Stimulated activated CD4-positive, alpha-beta T cell treated with anti-CD3 and anti-CD28 coated beads, Interleukin-15, amount 100 ng/mL, for 24 hours (primary cell): ENCODE results near the gene DGKD.

Experiments
- DNase-seq: peaks from one replicate; pipeline ENCODE4 v3.0.0-alpha.2; 2020

Gene DGKD

DNA sequence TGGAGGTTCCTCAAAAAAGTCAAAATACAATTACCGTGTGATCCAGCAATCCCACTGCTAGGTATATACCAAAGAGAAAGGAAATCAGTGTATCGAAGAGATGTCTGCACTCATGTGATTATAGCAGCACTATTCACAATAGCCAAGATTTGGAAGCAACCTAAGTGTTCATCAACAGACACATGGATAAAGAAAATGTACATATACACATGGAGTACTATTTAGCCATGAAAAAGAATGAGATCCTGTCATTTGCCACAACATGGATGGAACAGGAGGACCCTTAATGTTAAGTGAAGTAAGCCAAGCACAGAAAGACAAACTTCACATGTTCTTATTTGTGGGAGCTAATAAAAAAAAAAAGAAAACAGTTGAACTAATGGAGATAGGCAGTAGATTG is 78.7 kb downstream of the DGKD start:
- no peak for DNase-seq

DNA sequence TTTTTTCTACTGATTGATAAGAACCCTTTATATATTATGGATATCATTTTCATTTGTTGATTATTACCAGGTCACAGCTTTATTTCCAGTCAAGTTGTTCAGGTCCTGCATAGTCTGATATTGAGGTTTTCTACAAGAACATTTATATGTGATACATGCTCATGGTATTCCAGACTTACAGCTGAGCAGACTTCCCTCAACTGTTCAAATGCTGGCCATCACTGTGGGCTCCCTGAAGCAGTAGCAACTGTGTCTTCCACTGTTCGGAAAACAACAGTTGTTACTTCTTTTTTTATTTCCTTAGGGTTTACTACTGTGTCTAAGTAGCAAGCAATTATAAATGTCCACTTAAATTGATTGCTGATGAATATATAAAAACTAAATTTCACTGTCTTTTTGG is 79.5 kb downstream of the DGKD start:
- DNase-seq = no peak

DNA sequence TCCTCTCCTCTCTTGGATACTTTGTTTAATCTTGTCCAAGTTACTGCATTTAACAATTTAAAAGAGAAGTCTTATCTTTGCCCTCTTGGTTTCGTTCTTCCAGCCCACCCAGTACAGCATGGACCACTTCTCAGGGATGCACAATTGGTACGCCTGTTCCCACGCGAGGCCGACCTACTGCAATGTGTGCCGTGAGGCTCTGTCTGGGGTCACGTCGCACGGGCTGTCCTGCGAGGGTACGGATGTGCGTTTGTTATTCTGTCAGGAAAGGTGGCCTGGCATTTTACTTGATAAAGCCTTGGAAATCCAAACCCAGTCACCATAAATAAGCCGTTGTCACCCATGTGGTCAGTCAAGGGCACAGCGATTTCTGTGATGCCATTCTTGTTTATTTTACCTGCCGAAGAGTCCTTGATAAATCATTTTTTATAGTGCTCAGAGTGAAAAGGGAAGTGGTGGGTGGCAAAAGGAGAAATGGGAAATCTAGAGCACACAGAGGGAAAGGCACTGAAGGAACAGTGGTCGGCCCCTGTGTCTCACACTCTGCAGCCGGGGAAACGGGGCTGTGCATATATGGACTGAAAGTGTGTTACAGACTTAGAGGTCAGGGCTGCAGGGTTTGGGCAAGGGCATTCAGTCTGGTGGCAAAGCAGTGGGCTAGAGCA is 80.5 kb downstream of the DGKD start:
- no peak for DNase-seq

DNA sequence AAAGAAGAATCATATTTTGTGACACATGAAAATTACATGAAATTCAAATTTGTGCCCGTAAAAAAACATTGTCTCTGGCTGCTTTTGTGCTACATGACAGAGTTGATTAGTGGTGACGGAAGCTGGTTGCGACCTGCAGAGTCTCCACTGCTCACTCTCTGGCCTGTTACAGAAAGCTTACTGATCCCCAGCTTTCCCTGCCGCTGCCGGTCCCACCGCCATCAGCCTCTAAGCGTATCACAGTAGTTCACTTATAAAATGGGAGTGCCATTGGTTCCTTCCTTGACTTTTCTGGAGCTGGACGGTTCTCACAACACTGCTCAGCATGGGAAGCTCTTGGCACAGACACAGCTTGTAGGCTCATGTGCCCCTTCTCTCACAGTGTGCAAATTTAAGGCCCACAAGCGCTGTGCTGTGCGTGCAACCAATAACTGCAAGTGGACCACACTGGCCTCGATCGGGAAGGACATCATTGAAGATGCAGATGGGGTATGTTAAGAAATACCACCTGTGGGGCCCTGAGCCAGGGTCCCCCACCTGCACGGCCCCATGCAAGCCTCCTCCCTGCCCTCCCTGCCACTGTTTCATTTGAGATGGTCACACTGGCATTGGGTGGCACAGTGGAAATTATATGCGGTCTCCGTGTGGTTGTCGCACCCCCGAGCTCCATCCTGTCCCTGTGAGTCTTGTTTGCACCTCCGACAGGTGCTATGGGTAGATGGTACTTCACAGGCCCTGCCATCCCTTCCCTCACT is 81.3 kb downstream of the DGKD start:
- DNase-seq = no peak

DNA sequence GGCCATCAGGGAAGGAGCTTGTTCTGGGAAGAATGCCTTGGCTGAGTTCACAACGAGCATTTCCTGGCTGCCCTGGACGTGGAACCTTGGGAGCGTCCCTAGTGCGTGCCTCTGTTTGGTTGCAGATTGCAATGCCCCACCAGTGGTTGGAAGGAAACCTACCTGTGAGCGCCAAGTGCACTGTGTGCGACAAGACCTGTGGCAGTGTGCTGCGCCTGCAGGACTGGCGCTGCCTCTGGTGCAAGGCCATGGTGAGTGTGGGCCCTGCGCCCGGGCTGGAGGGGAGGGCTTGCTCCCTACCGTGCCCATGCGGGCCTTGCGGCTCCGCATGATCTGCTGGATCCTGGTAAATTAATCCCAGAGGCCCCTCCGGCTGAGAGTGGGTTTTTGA is 81.9 kb downstream of the DGKD start:
- no peak for DNase-seq

DNA sequence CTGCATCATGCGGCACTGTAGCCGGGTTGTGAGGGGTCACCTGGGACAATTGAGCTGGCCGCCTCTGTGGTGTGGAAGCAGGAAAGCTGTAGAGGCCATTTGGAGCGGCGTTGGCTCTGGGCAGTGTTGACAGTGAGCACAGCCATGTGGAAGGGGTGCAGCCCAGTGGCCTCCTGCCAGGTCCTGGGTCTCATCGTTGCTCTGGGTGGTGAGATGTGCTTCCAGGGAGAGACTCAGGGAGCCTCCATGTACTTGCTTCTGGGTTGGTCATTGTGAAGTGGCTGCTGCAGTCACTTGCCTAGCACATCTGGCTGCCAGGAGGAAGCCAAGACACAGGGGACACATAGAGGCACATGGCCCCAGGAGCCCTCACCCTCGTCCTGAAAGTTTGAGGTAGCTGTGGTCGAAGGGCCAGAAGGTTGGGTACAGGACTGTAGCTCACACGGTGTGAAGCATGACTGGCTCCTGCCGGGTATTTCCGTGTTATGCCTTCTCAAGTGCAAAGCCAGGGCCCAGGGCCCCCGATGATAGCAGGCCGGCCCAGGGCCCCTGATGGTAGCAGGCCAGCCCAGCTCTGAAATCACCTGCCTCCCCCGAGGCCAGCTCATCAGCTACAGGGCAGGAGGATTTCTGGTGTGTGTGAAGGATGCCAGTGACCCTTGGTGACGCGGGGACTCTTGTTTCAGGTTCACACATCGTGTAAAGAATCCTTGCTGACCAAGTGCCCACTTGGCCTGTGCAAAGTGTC is 82.6 kb downstream of the DGKD start:
- no peak for DNase-seq

DNA sequence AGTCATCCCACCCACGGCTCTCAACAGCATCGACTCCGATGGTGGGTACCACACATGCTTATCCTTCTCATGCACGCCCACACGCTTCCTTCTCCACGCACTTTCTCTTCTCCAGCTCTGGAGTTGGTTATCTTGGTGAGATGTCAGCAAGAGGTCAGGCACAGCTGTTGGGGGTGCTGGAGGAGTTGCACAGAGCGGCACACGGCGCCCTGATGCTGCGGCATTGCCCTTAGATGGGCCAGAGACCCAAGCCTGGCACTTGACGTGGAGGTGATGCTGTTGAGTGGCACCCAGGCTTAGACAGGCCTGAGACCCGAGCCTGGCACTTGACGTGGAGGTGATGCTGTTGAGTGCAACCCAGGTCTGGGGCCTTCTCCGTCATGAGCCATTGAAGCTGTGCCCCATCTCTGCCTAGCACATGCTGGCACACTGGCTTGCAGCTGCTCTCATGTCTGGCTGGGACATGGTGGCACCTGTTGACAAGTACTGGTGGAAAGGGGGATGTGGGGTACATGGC is 83.2 kb downstream of the DGKD start:
- no peak for DNase-seq

DNA sequence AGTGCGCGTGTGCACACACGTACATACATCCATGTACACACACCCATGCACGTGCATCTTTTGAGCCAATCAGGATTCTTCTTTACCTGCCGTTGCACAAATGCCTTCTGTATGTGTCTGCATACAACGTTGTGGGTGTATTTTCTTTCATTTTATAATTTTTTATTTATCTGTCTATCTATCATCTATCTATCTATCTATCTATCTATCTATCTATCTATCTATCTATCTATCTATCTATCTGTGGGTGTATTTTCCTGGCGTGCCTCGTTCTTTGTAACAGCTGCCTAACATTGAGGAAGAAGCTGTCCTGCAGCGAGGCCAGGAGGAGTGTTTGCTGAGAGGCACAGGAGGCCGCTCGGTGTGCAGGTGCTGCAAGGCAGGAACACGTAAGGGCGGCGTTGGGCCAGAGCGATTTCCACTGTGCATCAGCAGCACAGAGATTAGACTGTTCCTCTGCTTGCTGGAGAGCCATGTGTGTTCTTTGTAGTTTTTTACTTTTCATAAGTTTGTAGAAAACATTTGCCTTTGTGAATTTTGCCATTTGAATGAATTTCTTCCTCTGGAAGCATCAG is 84.4 kb downstream of the DGKD start:
- DNase-seq = no peak

DNA sequence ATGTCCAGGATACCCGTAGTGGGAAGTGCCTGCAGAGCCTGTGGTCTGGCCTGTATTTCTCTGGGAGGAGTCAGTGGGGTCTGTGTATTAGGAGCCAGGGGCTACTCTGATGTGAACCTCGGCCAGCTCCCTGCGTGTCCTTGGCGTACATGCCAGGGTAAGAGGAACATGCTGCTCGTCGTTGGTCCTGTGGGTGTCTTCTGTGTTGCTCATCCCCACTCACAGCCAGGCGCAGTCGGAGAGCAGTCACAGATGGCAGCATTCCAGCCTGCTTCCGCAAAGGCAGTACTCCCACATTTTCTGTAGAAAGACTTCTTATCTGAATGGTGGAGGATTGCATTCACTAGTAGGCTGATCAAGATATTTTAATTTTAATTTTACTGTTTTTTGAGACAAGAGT is 84.9 kb downstream of the DGKD start:
- DNase-seq = no peak

DNA sequence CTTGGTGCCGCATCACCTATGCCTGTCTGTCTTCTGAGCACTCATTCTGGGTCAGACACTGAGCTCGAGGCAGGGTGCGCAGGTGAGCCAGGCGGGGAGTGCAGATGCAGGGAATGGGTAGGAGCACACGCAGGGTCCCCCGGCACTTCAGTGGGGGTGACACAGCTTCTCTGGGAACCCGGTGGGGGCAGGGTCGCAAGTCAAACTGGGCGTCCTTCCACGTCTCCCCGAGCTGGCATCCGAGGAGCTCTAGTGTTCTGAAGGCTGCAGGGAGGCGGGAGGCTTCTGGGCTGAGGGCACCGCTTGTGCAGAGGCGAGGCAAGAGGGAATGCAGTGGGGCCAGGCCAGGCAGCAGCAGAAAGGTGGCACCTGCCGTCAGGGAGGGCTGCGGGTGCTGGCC is 86.0 kb downstream of the DGKD start:
- DNase-seq = no peak

DNA sequence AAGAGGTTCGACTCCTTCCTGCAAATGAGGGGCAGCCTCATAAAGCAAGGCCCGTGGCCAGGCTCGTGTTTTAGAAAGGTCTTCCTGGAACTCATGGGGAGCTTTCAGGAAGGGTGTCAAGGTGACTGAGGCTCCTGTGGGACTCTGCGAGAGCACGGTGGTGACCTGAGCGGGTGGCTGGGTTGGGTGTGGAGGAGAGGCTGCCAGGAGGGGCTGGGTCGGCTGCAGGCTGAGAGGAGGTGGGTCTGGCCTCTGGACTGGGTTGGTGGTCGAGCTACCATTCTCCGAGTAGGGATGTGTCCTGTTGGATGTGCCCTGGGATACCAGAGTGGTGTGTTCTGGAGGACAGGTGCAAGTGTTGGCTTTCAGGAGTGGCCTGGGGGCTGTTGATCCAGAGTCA is 86.4 kb downstream of the DGKD start:
- no peak for DNase-seq

DNA sequence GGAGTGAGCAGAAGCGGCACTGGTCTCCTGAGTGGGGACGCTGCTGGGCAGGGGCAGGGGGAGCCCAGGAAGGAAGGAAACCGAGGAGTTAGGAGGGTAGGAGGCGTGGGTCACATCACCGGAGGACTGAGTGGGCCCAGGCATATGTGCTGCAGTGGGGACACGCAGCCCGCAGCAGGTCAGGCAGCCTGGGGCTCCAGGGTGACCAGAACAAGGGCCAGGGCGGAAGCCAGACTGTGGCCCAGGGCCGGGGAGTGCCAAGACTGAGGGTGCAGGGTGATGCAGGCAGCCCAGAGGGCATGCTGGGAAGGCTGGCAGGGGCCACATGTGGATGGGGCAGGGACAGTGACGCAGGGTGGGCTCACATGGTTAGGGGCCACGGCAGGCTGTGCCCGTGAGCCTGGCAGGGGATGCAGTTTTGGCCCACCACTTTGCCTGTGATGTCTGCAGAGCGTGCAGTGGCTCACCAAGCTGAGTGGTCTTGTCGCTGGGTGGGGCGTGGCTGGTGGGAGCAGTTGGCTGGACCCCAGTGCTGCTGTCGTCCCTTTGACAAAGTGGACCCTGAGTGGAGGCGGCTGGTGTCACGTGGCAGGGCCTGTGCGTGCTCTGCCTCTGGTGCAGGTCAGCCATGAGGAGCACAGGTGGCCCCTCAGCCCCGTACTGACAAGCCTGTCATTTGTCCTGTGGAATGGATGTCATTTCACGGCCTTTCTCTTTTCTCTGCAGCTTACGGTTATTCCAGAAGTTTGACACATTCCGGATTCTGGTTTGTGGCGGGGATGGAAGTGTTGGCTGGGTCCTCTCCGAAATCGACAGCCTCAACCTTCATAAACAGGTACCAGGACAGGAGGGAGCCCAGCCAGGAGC is 87.1 kb downstream of the DGKD start:
- DNase-seq = no peak

DNA sequence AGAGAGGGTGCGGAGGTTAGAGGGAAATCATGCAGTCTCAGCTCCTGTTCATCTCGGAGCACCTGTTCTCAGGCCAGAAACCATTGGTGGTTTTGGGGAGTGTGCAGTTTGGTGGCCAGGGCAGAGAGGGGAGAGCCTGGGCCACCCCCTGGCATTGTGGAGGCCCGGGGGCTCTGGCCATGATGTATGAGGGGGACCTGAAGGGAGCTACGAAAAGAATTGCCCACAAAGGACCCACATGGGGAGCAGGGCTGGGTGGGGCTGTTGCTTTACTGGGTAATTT is 87.7 kb downstream of the DGKD start:
- no peak for DNase-seq

DNA sequence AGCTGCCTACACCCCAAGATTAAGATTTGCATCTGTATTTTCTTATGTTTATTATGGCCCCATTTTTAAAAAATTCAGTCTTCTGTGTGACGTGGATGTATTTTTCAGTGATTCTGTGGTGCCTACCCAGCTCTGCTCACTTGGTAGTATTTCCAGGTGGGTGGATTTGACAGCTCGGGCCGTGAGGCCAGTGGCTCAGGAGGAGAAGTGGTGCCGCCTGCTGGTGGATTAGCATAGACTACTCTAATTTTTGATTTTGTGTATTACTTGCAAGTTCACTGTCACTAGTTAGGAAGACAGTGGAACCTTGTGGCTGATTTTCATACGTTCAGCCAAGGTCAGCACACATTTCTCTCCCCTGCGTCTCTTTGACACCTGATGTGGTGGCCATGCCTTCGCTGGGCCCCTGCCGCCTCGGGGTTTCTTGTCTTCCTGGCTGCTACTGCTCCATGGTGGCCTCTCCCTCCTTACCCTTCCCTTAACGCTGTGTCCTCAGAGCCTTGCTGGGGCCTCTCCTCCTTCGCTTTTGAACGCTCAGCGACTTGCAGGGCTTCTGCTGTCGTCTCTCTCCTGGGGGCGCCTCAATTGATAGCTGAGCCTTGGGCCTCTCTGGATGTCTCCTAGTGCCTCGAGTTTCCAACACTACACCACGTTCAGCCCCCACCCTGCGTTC is 89.4 kb downstream of the DGKD start:
- peak; percentile 89 for DNase-seq

DNA sequence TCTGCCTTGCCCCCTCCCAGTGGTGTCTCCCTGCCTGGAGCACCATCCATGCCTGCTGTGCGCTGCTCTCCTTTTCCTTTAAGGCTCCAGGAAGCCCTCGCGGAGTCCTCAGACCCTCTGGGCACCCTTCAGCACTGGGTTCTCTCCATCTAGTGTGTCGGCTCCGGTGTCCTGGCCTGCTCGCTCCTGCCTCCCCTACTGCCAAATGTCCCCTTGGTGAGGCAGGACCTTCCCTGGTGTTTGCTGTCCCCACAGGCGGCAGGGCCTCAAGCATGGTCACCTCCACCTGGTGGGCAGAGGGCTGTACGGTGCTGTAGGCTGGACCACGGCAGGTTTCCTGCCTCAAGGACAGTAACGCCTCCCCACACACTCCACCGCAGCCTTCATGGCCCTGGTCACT is 90.2 kb downstream of the DGKD start:
- DNase-seq = no peak

DNA sequence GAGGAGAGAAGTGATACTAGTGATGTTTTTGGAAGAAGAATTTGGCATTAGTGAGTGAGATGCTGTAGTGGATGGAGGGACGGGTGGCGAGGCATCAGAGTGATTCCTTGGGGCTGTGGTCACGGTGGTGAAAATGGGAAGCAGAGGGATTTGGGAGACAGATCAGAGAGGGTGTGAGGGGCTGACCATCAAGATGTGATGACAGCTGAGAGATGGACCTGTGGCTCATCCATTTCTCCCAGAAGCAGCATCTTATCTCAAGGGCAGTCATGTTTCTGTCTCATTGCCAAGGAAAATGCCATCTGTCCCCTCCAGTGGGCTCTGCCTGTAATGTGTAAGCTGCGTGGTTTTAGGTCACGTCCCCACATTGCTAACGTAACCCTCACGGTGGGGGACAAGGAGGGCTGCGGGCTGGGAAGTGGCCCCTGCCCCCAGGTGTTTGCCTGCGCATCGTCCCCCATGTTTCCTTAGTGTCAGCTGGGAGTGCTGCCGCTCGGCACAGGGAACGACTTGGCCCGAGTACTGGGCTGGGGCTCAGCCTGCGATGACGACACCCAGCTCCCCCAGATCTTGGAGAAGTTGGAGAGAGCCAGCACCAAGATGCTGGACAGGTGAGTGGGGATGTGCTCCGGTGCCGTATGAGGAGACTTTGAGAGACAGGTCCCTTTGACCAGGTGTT is 91.0 kb downstream of the DGKD start:
- DNase-seq = no peak

DNA sequence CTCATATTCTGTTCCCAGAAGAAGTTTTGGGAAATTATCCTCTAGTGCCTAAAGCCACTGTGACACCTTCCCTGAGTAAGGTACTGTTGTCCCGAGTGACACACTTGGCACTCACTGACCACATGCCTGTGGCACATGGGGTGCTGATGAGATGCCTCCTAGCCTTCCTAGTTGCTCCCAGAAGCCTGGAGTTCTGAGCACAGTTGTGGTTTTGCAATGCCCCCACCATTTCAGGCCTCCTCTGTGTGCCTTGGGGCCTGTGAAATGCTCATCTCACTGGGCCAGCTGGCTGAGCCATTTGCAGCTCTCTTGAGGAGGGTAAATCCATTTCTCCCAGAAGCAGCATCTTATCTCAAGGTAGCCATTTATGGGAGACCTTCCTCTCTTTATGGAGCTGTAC is 91.8 kb downstream of the DGKD start:
- DNase-seq = no peak

DNA sequence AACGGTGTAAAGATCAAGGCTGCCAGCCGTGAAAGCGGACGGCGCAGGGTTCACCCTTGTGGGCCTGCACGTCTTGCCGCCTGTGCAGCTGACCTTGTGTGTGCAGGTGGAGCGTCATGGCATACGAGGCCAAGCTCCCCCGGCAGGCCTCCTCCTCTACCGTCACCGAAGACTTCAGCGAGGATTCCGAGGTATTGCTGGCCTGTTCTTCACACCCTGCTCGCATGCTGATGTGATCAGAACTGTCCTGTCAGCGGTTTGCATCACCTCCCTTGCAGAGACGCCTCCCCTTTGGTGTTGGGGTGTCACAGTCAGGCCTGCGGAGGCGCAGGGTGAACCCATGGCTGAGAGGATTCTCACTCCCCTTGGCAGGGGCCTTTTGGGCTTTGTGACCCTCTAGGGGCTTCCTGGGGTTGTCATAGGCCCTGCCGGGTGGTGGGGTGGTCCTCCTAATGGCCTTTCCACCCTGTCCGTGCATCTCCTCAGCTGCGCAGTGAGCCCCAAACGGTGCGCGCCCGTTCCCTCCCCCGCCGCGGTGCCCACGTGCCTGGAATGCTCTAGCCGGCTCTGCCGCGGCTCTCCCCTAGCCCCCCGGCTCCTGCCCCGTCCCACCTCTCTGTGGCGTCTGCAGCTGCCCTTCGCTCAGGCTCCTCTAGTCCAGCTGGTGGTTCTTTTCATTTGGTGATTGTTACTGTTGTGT is 92.5 kb downstream of the DGKD start:
- no peak for DNase-seq

DNA sequence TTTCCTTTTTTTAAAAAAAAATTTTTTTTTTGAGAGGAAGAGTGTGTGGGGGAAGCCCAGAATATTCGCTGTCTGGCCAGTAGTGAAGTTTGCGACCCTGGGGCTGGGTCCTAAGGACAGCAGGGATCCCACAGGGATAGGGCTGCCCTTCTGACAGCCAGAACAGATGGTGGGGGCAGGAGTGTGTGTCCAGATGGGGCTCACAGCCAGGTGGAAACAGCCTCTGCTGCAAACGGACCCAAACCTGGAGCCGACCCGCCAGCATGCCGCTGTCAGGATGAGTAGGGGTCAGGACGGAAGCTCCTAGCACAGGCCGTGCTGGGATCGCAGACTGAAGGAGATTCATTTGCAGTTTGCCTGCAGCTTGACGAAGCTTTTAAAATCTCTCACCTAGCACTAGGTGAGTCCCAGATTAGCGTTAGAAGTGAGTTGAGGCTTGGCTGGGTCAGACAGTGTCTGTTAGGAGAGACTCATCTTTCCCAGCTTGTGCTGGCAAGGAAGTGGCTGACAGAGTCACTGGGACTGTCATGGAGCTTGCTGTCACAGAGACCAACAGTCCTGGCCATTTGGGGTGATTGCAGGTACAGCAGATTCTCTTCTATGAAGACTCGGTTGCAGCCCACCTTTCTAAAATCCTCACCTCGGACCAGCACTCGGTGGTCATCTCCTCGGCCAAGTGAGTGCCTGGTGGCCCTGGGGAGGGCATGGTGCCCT is 93.4 kb downstream of the DGKD start:
- no peak for DNase-seq

DNA sequence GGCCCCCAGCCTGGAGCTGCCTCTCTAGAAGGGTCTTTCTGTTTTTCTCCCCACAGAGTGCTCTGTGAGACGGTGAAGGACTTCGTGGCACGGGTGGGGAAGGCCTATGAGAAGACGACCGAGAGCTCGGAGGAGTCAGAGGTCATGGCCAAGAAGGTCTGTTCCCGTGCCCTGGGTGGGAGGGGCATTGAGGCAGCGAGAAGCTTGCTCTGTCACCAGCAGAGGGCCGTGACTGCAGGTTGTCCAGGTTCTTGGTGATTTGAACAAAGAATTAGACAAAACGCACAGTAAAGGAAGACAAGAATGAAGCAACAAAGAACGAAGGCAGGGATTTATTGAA is 93.9 kb downstream of the DGKD start:
- DNase-seq = peak; percentile 28
